GM18870 (cell line): ENCODE data around the gene CDKN1A.
"Not testable (repeated sequence)": the region's sequence is repeated elsewhere in the genome, so short reads cannot be mapped to it uniquely, and the experiment has no call there.

Source experiments
- ATAC-seq: cut with Tn5 transposase; IDR thresholded peaks from one replicate; pipeline ENCODE4 v1.9.1; 2021; ENCODE audit warnings: moderate library complexity; ENCODE audit not compliant: unreplicated experiment

CDKN1A gene

DNA sequence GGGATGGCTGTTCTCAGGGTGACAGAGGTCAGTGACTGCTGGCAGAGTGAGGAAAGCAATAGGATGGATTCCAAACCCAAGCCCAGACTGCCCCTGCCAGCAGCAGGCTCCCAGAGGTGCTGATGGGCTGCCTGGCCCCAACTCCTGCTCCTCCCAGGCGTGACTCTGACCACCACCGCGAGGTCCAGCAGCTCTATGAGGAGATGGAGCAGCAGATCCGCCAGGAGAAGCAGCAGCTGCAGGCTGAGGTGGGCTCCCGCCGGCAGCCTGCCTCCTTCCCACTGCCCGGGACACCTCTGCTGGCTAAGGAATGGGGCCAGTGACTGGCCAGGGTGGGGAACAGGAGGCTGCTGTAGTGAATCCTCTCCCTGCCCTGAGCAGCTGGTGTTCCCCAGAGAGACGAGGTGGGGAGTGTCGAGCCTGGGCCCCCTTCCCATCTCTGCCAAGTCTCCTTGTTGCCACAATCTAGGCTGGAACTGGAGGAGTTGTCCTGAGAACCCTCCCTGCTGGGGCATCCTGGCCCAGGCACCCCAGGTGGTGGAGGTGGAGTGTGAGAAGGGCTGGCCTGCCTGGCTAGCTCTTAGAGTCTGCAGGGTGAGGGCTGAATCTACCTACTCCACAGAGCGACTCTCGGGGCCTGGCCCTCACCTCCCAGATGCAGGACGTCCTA, 39.5 kb downstream of the CDKN1A start:
- ATAC-seq, result no peak

- ATAC-seq, result no peak
Observed at GRCh38 chr6:36718560-36718959, 40.0 kb downstream of the CDKN1A start.

- no peak for ATAC-seq
Observed at GRCh38 chr6:36719126-36719525, 40.6 kb downstream of the CDKN1A start.

GRCh38 chr6:36720251-36721141, 42.0 kb downstream of the CDKN1A start:
- ATAC-seq, result no peak

DNA sequence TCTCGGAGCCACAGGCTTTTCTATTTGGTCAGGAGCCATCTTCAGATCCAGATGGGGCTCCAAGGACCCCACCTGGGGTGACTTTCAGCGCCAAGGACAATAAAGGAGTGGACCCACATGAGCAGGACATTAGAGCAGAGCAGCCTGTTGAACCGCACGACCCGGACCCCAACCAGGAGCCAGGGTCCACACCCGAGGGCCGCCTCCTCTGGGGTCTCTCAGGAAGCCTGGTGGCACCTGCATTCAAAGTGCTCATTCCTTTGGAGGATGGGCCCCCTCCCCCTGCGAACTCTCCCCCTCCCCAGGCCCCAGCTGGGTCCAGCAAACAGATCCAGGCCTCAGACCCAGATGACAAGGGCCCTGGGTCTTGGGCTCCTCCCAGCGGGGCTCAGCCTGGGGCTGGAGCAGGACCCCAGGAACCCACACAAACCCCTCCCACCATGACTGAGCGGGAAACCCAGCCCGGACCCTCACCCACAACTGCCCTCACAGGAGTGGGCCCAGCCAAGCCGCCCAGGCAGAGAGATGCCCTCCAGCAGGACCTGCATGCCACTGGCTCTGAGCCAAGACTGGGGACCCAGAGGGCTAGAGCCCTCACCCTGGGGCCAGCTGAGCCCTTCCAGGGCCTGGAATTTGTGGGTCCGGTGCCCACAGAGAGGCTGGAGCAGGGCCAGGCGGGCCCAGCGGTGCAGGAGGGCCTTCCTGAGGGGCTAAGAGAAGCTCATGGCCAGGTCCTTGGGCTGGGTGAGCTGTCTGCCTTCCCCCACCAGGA, 43.0 kb downstream of the CDKN1A start:
- ATAC-seq, result no peak

GRCh38 chr6:36722365-36722764, 43.9 kb downstream of the CDKN1A start:
- ATAC-seq, result no peak

DNA sequence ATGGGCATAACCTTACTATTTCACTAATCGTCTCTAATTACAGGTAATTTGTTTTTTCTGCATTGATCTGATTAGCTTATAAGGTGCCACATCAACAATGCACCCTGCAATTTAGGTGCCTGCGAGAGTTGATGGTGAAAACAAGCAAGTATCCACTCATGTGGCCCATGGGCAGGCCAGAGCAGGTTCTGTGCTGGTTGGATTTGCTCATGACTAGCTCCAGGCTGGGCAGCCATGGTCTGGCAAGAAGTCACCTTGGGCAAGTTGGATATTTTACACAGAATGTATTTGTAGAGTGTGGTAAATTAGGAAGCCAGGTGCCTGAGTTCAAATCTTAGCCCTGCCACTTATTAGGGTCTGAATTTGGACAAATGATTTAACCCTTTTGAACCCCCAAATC, 44.4 kb downstream of the CDKN1A start:
- ATAC-seq, result no peak

DNA sequence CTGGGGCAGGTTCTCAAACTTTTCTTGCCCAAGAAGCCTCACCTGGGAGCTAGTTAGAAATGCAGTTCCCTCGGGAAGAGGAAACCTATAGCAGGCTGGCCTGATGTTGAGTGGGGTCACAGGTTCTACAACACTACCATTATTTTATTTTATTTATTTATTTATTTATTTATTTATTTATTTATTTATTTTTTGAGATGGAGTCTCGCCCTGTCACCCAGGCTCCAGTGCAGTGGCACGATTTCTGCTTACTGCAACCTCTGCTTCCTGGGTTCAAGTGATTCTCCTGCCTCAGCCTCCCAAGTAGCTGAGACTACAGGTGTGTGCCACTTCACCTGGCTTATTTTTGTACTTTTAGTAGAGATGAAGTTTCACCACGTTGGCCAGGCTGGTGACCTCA, 45.5 kb downstream of the CDKN1A start:
- not testable (repeated sequence) for ATAC-seq

DNA sequence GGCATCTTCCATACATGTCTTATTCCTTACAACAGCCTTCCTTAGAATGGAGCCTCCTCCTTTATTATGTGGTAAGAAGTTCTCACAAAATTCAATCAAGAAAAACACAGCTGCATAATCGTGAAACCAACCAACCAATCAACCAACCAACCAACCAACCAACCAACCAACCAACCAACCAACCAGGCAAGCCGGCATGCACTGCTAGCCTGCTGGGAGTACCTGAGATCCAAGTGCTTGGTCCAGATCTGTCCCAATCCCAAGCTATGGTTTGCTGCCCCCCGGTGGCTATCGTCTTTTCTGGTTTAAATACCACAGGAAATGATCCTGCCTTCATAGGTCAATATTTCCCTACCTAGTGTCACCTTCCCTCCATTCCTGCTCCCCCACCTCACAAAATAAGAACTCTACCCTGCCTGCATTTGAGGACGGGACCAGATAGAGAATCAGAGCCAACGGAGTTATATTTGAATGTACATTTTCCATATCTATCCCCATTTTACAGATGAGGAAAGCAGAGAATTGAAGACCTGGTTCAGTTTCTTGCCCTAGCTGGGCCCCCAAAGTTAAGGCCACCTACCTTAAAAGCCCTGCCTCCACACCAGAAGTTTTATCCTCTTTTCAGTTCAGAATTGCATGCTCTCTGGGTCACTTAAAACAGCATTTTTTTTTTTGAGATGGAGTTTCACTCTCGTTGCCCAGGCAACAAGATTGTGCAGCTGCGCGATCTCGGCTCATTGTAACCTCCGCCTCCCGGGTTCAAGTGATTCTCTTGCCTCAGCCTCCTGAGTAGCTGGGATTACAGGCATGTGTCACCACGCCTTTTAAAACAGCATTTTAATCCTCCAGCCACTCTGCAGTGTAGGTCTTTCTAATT, 46.2 kb downstream of the CDKN1A start:
- ATAC-seq, result no peak

DNA sequence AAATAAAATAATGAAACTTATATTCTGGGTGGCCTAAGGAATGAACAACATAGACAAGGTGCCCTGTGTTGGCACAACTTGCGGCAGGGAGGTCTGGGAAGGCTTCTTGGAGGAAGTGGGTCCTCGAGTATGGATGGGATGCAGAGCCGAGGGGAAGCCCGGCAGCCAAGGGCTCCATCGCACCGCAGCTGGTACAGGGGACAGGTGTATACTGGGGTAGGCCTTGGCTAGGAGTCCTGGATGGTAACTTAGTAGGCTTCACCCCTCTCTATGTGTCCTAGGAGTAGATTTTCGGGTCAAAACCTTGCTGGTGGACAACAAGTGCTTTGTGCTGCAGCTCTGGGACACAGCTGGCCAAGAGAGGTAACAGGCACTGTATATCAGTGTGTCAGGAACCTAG, 47.1 kb downstream of the CDKN1A start:
- no peak for ATAC-seq

GRCh38 chr6:36727505-36728021, 49.0 kb downstream of the CDKN1A start:
- ATAC-seq, result no peak

GRCh38 chr6:36728289-36729160, 50.0 kb downstream of the CDKN1A start:
- ATAC-seq, result no peak

- ATAC-seq, result no peak
Observed at GRCh38 chr6:36729161-36729524, 50.6 kb downstream of the CDKN1A start.

DNA sequence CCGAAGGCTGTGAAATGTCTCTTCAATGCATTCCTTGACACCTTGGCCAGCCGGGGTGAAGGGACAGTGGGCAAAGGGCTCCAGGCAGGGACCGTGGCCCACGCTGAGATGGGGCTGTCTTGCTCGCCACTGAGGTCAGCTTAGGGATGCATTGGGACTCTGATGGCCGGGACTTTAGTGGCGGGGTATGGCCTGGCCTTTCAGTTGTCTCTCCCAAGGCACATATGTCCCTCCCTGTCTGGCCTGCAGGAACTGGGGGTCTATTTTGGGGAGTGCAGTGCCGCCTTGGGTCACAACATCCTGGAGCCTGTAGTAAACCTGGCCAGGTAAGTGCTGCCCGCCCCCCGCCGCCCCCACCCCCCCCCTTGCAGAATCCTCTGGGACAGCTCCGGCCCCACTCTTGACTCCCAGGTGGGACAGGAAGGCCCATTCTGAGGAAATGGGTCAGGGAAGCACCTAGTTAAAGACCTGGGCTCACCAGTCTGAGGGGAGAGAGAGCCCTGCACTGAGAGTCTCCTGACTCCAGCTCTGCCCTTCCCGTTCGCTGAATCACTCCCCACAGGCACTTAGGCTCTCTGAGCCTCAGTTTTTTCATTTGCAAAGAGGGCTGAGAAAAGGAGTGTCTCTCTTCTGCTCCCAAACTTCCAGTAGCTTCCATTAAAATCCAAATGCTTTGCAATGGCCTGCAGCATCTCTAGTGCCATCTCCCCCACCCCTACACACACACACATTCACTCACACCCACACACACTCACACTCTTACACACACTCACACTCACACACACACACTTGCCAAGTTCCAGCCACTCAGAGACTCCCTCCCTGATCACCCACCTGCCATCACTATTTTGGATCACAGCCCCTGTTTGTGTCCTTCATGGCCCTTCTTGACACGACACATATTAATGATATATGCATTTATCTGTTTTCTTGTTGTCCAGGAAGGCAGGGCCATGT, 52.2 kb downstream of the CDKN1A start:
- no peak for ATAC-seq

DNA sequence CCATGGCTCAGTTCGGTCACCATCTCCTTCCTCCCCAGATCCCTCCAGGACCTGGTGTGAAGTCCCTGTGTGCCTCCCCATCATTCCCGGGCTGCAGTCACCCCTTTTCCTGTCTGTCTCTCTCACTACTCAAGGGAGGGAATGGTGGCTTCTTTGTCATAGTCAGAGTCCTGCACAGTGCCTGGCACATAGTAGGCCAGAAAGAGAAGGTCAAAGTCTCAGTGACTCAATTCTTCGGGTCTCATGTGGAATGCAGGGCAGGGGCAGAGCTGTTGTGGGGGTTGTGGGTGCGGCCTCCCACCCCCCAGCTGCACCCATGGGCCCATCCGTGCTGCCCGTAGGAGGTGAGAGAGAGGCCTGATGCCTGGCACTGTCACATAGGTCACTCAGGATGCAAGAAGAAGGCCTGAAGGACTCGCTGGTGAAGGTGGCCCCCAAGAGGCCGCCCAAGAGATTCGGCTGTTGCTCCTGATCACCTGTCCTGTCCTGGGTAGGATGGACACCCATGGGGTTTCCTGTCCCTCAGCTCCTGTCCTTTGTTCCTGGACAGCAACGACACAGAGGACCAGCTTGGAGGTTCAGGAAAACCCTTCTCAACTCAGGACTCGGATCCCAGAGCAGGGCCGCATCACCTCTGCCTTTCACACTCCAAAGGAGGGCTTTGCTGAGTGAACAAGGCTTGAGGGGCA, 53.3 kb downstream of the CDKN1A start:
- no peak for ATAC-seq

- no peak for ATAC-seq
Observed at GRCh38 chr6:36733300-36733699, 54.8 kb downstream of the CDKN1A start.

DNA sequence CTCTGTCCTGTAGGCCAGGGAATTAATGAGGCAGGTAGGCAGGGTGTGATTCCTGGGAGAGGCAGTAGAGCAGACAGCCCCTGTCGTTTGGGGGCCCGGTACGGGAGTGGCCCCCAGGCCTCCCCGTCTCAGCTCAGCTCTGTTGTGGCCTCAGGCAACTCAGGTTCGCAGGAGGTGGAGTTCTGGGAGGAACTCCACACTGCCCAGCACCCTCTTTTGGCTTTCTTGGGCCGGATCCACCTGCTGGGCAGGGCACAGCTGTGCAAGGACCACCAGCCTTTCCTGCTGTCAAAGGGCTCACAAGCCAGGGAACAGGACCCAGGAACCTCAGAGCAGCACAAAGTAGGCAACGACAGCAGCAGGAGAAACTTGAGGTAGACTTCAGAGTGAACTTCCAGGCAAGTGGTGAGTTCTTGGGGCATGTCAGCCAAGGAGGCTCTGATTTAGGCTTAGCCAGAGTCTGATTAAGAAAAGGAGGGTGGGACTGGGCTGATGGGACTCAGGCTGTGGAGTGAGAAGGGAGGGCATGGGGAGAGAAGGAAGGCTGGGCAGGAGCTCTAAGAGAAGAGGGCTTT, 56.1 kb downstream of the CDKN1A start:
- no peak for ATAC-seq
